HG03060 (cell line): ENCODE measurements around the gene GPRC5D.

Source experiments
- ATAC-seq: cut with Tn5 transposase; IDR thresholded peaks from one replicate; pipeline ENCODE4 v1.9.1; 2021; ENCODE audit warnings: low read depth, moderate number of reproducible peaks; ENCODE audit not compliant: unreplicated experiment

Gene GPRC5D

DNA sequence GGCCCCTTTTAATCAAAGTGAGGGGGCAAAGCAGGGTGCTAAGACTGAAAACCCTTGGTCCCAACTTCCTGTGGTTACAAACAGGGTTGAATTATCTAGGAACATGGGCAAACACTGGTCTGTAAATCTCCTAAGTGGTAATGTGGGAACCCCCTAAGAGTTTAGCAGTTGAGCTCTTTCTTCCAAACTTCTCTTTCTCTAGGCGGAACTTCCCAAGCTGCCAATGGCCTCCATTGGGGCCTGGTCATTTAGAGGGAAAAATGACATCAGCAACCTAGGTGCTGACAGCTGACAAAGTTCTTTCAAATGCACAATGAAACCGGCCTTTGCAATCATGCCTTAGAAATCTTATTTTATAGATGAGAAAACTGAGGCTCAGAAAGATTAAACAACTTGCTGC, 30.4 kb upstream of the GPRC5D start:
- ATAC-seq = no peak

DNA sequence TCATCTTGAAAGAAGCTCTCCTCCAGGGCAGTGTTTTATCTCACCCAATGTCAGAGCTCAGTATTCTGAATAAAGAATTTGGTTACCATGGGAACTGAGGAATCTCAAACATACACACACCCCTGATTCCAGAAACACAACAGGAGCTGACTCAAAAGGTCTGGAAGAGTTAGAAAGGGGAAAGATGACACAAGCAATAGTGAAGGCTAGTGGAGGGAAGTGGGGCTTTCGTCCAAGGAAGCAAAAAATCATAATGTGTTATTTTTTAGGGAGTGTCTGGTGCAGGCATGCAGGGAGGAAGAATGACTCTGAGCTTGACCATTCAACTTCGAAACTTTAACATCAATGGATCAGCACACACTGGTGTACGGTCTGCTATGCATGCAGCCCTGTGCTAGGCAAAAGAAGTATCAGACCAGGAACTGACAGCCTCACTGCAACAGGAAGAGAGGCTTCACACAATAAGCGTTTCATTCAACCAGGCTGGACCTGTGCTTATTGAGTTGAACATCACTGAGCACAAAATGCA, 27.8 kb upstream of the GPRC5D start:
- no peak for ATAC-seq

DNA sequence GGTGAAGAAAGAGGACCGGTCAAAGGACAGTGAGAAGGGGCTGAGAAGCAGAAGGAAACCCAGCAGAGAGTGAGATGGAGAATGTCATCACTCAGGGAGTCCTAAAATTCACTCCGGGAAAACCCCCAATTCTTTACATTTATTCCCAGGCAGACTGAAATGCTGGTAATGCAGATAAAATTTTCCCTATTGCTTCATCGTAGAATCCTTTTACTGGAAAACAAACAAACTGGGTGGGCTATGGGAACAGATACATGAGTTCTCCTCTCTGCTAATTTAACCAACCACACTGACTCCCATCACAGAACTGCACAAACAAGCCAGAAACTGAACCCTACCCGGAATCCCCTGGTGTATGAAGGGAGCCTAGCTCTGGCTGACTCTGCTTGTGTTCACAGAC, 27.2 kb upstream of the GPRC5D start:
- no peak for ATAC-seq

DNA sequence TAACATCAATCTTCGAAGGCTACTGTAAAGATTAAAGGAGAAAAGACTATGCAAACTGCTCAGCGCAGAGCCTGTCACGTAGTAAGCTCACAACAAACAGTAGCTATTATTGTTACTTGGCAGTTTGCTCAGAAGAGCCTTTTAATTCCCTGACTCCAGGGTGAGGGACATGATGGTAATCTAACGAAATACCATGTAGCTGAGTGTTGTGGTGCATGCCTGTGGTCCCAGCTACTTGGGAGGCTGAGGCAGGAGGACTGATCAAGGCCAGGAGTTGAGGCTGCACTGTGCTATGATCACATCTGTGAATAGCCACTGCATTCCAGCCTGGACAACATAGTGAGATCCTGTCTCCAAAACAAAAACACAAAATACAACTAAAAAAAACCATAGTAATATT, 25.3 kb upstream of the GPRC5D start:
- ATAC-seq = no peak

DNA sequence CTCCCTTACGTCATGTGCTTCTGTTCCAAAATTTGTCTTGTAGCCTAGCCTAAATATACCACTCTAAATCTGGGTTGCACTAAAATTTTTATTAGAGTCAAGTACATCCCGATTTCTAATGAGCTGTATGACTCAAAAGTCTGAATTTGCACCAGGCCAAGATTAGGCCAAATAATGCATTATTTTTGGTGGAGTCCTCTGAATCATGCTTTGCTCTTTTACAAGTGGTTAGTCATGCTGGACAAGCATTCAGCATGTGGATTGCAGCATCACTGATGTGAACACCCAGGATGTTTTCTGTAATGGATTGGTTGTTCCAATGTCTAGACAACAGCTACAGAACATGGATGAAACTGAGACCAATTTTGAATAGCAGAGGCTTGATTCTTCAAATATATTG, 24.4 kb upstream of the GPRC5D start:
- ATAC-seq = no peak

DNA sequence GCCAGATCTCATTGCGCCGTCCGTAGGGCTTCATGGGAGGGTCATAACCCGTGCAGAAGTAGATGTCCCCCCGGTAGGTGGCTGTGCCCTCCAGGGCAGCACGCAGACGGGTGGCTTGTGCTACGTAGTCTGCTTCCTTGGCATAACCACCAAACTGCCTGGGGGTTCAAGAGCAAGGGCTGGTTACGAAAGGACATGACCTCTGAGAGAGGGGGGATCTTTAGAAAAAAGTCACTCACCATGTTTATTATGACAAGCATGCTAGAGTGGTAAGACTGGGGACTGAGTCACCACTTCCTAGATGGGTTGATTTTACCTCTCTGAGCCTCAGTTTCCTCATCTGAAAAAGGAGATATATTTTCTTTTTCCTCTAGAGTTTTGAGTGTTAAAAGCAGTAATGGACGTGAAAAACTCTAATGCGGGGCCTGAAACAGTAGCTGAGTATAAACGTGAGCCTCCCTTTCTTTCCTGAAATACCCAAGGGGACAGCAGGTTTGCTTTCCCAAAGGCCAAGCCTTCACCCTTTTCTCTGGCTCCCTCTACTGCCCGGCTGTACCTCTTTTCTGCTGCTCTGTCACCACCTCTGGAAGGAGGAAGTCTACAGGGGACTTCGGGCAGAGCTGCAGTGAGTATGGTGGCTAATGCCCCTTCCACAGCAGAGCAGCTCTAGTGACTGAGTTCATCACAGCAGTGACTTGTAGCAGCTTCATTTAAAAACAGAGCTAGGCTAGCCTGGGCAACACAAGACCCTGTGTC, 23.5 kb upstream of the GPRC5D start:
- ATAC-seq = no peak

DNA sequence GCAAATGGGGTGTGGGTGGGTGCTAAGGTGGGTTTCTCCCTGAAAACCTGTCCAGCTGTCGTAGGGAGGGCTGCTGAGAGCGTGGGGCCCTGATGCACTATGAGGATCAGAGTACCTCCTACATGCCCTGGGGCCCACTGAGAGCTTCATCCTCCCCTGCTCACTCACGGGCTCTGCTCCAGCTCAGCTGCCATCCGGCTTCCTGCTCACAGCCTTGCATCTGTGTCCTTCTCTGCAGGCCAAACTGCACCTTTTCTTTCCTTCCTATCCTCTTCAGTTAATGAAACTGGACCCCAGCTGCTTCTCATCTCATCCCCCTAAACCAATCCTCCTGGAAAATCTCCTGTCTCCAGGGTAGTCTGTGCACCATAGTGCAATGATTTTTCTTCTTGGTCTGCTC, 22.2 kb upstream of the GPRC5D start:
- no peak for ATAC-seq

DNA sequence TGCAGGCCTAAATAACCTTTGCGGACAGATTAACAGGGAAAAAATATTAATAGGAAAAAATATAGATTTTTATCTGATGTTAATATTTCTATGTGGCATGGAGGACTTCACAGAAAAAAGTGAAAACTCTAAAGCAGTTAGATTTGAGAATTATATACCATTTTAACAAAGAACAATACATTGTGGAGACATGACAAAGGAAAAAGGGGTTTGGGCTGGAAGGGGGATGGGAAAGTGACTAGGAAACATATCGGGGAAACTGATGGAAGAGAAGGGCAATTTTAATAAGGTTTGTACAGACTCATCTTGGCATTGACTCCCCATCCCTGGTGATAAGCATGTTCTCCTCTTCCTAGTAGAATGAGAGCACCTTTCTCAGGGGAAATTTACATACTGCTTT, 21.0 kb upstream of the GPRC5D start:
- no peak for ATAC-seq

DNA sequence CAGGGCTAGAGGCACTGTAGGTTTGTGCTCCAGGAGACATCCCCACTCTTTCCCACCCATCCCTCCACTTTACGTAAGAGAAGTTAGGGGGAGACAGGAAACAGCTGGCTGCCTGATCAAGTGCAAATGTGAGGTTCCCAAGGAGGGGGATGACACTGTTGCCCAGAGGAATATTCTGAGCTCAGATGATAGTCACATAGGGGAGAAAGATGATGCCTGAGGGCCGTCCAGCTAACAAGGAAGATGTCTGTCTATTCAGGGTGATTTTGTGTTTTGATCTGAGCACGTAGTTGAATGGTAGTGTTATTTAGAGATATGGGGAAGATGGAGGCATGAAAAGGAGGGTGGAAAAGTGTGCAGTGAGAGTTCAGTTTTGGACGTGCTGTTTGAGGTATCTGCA, 13.9 kb upstream of the GPRC5D start:
- no peak for ATAC-seq

DNA sequence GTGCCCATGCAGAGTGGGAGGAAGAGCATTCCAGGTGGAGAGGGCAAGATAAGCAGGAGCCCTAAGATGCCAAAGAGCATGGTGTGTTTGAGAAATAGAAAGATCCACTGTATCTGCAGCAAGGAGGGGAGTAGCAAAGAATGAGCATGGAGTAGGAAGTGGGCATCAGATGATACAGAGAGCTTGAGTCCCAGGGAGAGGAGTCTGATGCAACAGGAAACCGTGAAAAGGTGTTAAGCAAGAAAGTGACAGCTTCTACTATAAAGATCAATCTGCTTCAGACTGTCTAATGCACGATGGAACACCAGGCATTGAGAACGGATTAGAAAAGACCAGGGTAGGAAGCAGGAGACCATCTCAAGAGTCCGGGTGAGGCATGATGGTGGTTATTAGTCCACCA, 12.3 kb upstream of the GPRC5D start:
- ATAC-seq = no peak

DNA sequence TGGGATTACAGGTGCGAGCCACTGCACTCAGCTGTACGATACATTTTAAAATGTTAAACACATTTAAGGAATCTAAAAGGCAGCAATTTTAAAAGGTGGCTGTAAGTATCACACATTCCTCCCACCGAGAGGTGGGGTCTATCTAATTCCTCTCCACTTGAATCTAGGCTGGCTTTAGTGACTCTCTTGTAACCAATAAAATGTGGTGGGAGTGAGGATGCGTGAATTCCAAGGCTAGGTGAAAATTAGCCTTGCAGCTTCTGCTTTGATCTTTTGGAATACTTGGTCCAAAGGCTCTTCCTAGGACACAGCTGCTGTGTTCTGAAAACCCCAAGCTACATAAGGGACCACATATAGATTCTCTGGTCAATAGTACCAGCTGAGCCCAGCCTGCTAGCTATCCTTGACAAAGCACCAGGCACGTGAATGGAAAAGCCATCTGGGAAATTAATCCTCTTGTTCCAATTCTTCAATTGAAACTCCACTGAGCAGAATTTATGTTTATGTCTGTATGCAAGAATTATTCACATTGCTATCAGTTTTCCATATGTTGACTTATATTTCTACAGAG, 8.8 kb upstream of the GPRC5D start:
- ATAC-seq = no peak

DNA sequence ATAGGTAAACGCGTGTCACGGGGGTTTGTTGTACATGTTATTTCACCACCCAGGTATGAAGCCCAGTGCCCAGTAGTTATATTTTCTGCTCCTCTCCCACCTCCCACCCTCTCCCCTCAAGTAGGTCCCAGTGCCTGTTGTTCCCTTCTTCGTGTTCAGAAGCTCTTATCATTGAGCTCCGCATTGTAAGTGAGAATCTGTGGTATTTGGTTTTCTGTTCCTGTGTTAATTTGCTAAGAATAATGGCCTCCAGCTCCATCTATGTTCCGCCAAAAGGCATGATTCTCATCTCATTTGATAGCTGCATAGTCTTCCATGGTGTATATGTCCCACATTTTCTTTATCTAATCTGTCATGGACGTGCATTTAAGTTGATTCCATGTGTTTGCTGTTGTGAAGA, 6.9 kb upstream of the GPRC5D start:
- no peak for ATAC-seq

DNA sequence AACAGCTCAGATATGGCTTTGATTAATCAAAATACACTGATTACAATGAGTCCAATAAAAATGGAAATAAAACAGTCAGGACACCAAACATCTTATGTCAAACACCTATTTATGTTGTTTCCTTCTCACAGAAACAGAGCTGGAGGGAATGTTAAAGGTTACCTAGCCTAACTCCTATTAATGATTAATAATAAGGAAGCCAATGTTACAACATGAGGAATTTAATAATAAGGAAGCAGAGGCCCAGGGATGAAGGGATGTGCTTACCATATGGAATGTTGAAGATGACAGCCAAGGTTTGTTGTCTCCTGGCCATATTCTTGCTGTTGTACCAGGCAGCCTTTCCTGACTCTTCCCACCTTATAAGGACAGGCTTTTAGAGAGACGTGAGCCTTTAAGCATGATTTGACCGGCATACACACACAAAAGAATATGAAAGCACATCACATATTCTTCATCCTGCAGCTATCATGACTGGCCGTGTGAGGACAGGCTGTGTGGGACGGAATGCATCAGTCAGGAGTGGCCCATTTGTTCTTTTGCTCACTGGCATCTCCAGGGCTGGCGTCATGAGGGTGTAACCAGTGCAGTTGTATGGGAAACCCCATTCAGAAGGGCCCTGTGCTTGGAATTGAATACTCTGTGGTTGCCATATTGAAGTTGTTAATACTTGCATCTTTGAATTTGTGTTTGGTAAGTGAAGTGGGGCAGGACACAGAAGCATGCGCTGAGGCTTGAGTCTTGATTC, 3.1 kb upstream of the GPRC5D start:
- ATAC-seq = no peak

DNA sequence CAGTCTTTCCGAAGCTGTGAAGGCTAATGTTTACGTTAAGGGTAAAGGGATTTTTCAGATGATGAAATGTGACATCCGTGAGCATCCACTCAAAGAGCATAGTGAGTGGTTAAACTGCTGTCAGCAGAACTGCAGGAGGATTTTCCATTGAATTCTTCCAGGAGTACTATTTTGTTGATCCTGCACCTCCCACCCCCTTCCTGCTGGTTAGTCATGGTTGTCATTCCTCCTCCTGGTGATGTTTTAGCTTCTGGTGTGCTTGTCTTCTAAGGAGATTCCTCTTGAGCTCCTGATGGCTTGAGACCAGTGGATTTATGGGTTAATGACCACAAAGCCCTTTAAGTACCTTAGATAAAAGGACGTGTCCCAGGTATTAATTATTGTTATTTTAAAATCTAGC, 2.4 kb upstream of the GPRC5D start:
- ATAC-seq = no peak

DNA sequence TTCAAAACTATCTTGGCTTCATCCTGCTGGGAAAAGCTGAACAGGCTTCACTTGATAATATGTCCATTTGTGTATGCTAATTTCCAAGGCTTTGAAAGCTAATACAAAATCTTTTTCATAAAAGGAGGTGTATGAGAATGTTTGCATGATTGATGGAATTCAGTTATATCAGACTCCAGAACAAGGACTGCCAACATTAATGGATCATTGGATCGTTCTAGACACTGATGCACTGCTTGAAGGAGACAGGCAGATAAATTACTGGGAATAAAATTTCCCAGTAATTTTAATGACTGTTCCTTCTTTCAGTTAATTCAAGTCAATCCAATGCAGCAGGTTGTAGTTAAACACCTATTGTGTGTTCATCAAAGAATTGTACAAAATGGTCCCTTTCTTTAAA, 466 bp downstream of the GPRC5D start:
- ATAC-seq = no peak

DNA sequence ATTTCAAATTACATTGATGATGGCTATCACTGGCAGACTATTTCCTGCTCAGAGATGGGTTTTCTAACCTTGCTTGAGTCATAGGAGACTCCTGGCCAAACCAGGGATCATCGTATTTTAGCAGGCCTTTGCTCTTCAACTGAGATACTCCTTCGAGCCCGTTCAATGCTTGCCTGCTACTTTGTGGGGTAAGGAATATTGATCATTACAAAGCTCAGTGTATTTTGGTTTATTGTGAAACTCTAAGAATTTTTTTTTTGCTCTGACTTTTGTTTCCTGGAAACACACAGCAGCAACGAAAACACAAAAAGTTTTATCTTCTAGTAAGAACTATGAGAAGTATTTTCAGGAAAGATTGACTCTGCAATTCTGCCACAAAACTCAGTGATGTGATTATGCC, 4.1 kb downstream of the GPRC5D start:
- no peak for ATAC-seq

DNA sequence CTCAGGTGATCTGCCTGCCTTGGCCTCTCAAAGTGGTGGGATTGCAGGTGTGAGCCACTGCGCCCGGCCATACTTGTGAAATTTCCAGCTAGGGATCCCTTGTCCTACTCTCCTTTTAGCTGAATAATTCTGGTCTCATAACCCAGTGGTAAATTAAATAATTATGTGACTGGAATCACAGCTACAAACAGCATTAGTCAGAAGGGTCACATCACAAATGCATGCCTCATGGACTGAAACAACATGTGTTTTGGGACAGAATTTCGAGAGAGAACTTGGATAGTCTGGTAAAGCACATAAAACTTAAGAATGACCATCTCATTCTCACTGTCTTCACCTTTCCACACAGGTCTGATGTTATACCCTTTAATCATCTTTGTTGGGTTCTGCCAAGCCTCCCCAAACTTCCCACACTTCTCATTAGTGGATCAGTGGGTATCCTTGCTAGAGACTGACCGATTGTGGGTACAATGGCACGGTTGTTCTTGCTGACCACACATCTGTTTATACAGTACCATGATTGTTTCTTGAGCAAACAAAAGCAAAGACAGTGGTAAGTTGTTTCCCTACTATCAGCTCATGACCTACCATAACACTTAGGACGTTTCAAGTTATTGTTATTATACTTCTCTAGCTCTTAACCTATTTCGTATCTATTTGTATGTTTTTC, 5.1 kb downstream of the GPRC5D start:
- ATAC-seq = no peak

DNA sequence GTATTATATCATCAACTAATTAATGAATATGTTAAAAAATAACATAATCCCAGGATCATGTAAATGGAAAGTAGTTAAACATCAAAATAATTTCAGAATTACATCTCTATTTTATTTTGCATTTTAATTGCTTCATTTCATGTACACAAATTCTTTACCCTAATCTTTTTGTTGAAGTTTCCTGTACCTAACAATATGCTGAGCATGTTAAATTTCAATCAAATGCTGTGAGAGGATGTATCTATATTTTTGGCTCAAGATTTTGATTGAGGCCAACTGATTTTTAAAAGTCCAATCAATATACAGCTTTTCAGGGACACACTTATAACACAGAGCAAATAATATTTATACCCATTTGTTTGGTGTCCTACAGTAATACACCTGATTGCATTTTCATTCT, 6.4 kb downstream of the GPRC5D start:
- no peak for ATAC-seq

DNA sequence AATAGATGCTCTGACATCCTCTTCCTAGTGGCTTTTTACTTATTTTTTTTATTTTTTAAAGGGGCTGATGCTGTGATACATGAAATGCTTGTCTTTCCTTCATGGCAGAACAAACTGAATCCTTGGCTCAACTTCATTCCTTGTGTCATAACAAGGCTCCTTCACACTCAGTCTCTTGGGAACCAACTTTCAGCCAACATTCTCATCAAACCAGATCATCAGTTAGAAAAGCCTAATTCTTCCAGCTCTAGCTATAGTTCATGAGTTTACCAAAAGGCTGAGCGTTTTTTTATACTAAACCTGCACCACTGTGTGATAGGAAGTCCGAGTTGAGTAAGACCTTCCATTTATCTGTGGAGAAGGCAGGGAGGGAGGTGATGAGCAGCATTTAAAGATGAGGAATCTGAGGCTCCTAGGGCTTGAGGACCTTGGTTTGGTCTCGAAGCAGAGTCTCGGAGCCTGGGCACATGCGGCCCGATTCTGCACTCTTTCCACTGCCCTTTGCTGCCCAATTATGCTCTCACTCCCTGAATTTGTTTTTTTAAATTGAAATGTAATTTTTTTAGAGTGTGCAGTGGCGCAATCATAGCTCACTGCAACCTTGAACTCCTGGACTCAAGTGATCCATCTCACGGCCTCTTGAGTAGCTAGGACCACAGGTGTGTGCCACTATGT, 8.2 kb downstream of the GPRC5D start:
- ATAC-seq = no peak

DNA sequence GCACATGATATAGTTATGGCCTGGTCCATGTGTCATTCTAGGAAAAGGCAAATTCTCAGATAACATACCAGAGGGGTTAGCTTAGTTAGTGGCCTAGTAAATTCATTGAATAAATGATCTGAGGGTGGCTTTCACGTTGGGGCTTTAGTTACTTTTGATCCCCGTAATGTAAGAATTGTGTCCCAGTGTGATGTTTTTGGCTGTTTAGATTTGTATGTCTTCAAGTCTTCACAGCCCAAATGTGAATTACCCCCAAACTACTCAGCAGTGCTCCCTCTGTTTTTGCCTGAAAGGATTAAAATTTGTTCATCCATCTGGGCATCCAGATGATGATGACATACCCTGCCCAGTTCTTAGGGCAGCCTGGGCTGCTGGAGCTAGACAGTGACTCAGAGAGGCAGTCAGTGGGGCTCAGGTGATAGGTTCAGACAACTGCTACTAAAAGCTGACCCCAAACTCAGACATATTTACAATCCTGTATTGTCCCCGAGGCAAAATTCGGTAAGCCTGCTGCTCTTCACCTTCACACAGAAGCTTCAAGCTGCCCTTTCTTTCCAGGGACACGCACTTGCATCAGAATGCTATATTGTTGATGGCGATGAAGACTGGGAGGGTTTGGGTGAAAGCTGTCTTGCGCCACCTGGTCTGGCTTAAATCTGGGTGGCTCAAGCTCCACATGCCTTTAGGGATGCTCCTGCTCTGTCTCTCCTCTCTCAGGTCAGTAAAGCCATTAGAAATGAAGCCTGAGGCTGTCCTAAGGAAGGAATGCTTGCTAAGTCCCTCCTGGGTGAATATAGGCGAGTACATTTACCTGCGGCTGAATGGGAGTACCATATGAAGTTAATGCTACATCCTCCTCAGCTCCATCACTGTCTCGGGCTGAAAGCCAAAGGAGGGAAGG, 10.3 kb downstream of the GPRC5D start:
- ATAC-seq = no peak
